A549 (cell line): Measurements from ENCODE around the gene RAP2A. TPM values are rescaled to one million over a fixed set of nuclear protein-coding genes. Genes with fewer than 3 reads are reported as not detected.

Experiments
- ATAC-seq, 2 experiments: fragments of 200-7000 bp in 1 of 2; fragments of >200 bp in 1 of 2; cut with Nextera tagmentation in 1 of 2; cut with Tn5 transposase in 1 of 2; 3 replicates each; pipeline versions ENCODE4 v1.8.0 to v1.9.1; 2018 to 2020; ENCODE audit warnings: mild to moderate bottlenecking in 1 of 2, moderate library complexity in 1 of 2
- CTCF ChIA-PET: fragments of 300-600 bp; sonication (Branson Sonifier 250); formaldehyde crosslinking; extraction: SDS; loops from one replicate; lab custom pipeline; 2021; ENCODE audit warnings: antibody characterized with exemption, inconsistent platforms; lab: Yijun Ruan, JAX
- POLR2A ChIA-PET: fragments of 350-600 bp; formaldehyde crosslinking; extraction: SDS; loops from one replicate; lab custom pipeline; 2021; ENCODE audit warnings: antibody characterized with exemption, inconsistent platforms; lab: Yijun Ruan, JAX
- DNase-seq, 2 experiments: peaks; one replicate each; pipeline versions ENCODE4 v3.0.0 to v3.0.0-alpha.2; 2011 to 2016; ENCODE audit warnings: low read depth in 1 of 2, low spot score in 1 of 2
- FAIRE-seq: peaks from 2 replicates; lab custom pipeline; 2011; peaks lifted over from hg19 to GRCh38; lab: Jason Lieb, UNC
- H3K27ac ChIP-seq, 2 experiments: fragments of >200 bp; sonication (Bioruptor Twin); formaldehyde crosslinking; 3 replicates each; pipeline ENCODE4 v1.5.1; 2016 to 2017
- H3K4me1 ChIP-seq: fragments of >200 bp; sonication (Bioruptor Twin); formaldehyde crosslinking; 3 replicates; pipeline ENCODE4 v1.6.1; 2016
- H3K4me2 ChIP-seq: fragments of >200 bp; sonication (Bioruptor Twin); formaldehyde crosslinking; 3 replicates; pipeline ENCODE4 v1.6.1; 2016
- H3K4me3 ChIP-seq: fragments of >200 bp; sonication (Bioruptor Twin); formaldehyde crosslinking; 3 replicates; pipeline ENCODE4 v1.5.1; 2016
- H3K9me3 ChIP-seq: fragments of >200 bp; sonication (Bioruptor Twin); formaldehyde crosslinking; 3 replicates; pipeline ENCODE4 v1.6.1; 2016
- CEBPB ChIP-seq, 2 experiments: fragments of >200 bp in 1 of 2; sonication (Bioruptor Twin) in 1 of 2; formaldehyde crosslinking in 1 of 2; IDR thresholded peaks; 2 replicates each; pipeline ENCODE4 v1.6.1; 2012 to 2016
- CHD2 ChIP-seq: fragments of 150-350 bp; IDR thresholded peaks from 2 replicates; pipeline ENCODE4 v1.6.1; 2014; ENCODE audit warnings: low read length; ENCODE audit not compliant: partially characterized antibody
- CHD4 ChIP-seq: fragments of 200-600 bp; sonication (generic); IDR thresholded peaks from 2 replicates; pipeline ENCODE4 v1.6.1; 2016; ENCODE audit warnings: antibody characterized with exemption, mild to moderate bottlenecking, borderline replicate concordance
- CTCF ChIP-seq: fragments of >200 bp; sonication (Bioruptor Twin); formaldehyde crosslinking; IDR thresholded peaks from 3 replicates; pipeline ENCODE4 v1.5.1; 2016
- EHF ChIP-seq: fragments of 250-450 bp; sonication (Bioruptor Pico); IDR thresholded peaks from 2 replicates; pipeline ENCODE4 v1.5.0; 2020; ENCODE audit warnings: mild to moderate bottlenecking
- ELK1 ChIP-seq: fragments of 150-350 bp; IDR thresholded peaks from 2 replicates; pipeline ENCODE4 v1.6.1; 2014; ENCODE audit warnings: low read depth, mild to moderate bottlenecking, low read length
- FOSB ChIP-seq: fragments of 250-450 bp; sonication (Bioruptor Pico); IDR thresholded peaks from 2 replicates; pipeline ENCODE4 v1.5.0; 2020; ENCODE audit warnings: mild to moderate bottlenecking, moderate library complexity
- HDAC2 ChIP-seq: fragments of 200-600 bp; sonication (generic); IDR thresholded peaks from 2 replicates; pipeline ENCODE4 v1.6.1; 2016
- HES2 ChIP-seq: fragments of >200 bp; sonication (Bioruptor Twin); formaldehyde crosslinking; IDR thresholded peaks from 2 replicates; pipeline ENCODE4 v1.6.1; 2016
- HOXB13 ChIP-seq: fragments of 250-450 bp; sonication (Bioruptor Pico); IDR thresholded peaks from 2 replicates; pipeline ENCODE4 v1.5.0; 2020; ENCODE audit warnings: low read depth, mild to moderate bottlenecking, moderate library complexity
- JUNB ChIP-seq: fragments of >200 bp; sonication (Bioruptor Twin); formaldehyde crosslinking; IDR thresholded peaks from 2 replicates; pipeline ENCODE4 v1.6.1; 2016
- MAZ ChIP-seq: fragments of 150-350 bp; IDR thresholded peaks from 2 replicates; pipeline ENCODE4 v1.6.1; 2014; ENCODE audit warnings: antibody characterized with exemption, low read depth, low read length, borderline replicate concordance
- NFE2L2 ChIP-seq: fragments of 150-350 bp; conservative IDR thresholded peaks from 2 replicates; pipeline ENCODE4 v1.6.1; 2014; ENCODE audit warnings: low read length
- NR3C1 ChIP-seq: fragments of >200 bp; sonication (Bioruptor Twin); formaldehyde crosslinking; IDR thresholded peaks from 3 replicates; pipeline ENCODE4 v1.6.1; 2017
- RFX5 ChIP-seq: fragments of 450-650 bp; IDR thresholded peaks from 2 replicates; pipeline ENCODE4 v1.7.1; 2014; ENCODE audit warnings: antibody characterized with exemption, mild to moderate bottlenecking, moderate library complexity
- SMC3 ChIP-seq: fragments of >200 bp; sonication (Bioruptor Twin); formaldehyde crosslinking; IDR thresholded peaks from 3 replicates; pipeline ENCODE4 v1.6.1; 2018; ENCODE audit warnings: inconsistent platforms
- SREBF2 ChIP-seq: fragments of 450-650 bp; IDR thresholded peaks from 2 replicates; pipeline ENCODE4 v1.6.1; 2014; ENCODE audit warnings: mild to moderate bottlenecking, moderate library complexity
- TFCP2L1 ChIP-seq: fragments of 250-450 bp; sonication (Bioruptor Pico); IDR thresholded peaks from 2 replicates; pipeline ENCODE4 v1.5.0; 2021; ENCODE audit warnings: mild to moderate bottlenecking
- TP53 ChIP-seq: fragments of 250-450 bp; sonication (Bioruptor Pico); IDR thresholded peaks from 2 replicates; pipeline ENCODE4 v1.5.0; 2021; ENCODE audit warnings: mild to moderate bottlenecking, moderate library complexity
- ZFP36 ChIP-seq: fragments of 450-650 bp; IDR thresholded peaks from 2 replicates; pipeline ENCODE4 v1.6.1; 2014; ENCODE audit warnings: borderline replicate concordance; ENCODE audit not compliant: partially characterized antibody
- WGBS: methylation state at CpG from one replicate; pipeline ENCODE4 v1.1.6; 2017; ENCODE audit errors: missing lambda C conversion rate; 5-methylcytosine and 5-hydroxymethylcytosine counted together
- polyA plus RNA-seq, 4 experiments: library from polyadenylated mRNA; depleted of rRNA in 3 of 4; stranded (reverse); fragments of >200 nt; fragmentation: RNase III in 1 of 4; extraction: RNeasy Plus Mini Kit Qiagen cat#74134 plus additional on column Dnase treatment in 1 of 4; gene quantifications; 2 replicates in 3 of 4; 3 replicates in 1 of 4; pipeline ENCODE4 v1.2.3, GENCODE V29; 2011 to 2017

Gene RAP2A
- polyA plus RNA-seq, 2 of the 4 experiments (the other 2 are of a cell fraction), result 8.7 to 10.9 TPM

GRCh38 chr13:97456047-97456446, 22.1 kb downstream of the RAP2A start:
- DNase-seq (no peak), FAIRE-seq (no peak)
- CTCF ChIA-PET, result no interaction called here

GRCh38 chr13:97459215-97459777, 25.3 kb downstream of the RAP2A start:
- FAIRE-seq (no peak), ATAC-seq (no peak), DNase-seq (no peak)
- Histone ChIP-seq H3K27ac (no peak overlapping the region), H3K4me2 (no peak overlapping the region), H3K4me3 (no peak overlapping the region), H3K4me1 (no peaks in the 10 kb centered on the region), H3K9me3 (no peaks in the 10 kb centered on the region)
- POLR2A ChIA-PET, result no interaction called here
- CTCF ChIA-PET, result interaction anchor here (1.1 kb wide), 1 partner anchor 441 kb away, joined by 3 read pairs; no protein-coding TSS in a partner anchor
- TF ChIP-seq HOXB13 (CRISPR knock-in tag), result no peak
- TF ChIP-seq ELK1, result no peak
- TF ChIP-seq HES2, result no peak
- no peak for TF ChIP-seq JUNB
- TF ChIP-seq NFE2L2, result no peak
- TF ChIP-seq FOSB (CRISPR knock-in tag), result no peak
- TF ChIP-seq NR3C1, result no peak
- TF ChIP-seq CTCF, result no peak
- WGBS, result 88% methylated on average over 4 of the region's 4 CpGs

More at GRCh38 chr13:97456047-97456446, 22.1 kb downstream of the RAP2A start:
- no peak for ATAC-seq
- no peaks in the 10 kb centered on the region for H3K4me1 ChIP-seq
- POLR2A ChIA-PET, result no interaction called here
- 87% methylated on average over 3 of the region's 3 CpGs for WGBS
- no peak overlapping the region for H3K4me3 ChIP-seq
- no peak overlapping the region for H3K27ac ChIP-seq
- no peaks in the 10 kb centered on the region for H3K9me3 ChIP-seq
- TF ChIP-seq SMC3, result no peak
- no peak for TF ChIP-seq CHD2
- no peak for TF ChIP-seq CTCF
- TF ChIP-seq MAZ, result no peak
- TF ChIP-seq CHD4, result no peak
- no peak for TF ChIP-seq TP53 (CRISPR knock-in tag)
- TF ChIP-seq TFCP2L1 (CRISPR knock-in tag), result no peak
- TF ChIP-seq HDAC2, result no peak
- TF ChIP-seq SREBF2, result no peak
- TF ChIP-seq HOXB13 (CRISPR knock-in tag), result no peak
- no peak for TF ChIP-seq RFX5
- TF ChIP-seq EHF (CRISPR knock-in tag), result no peak
- no peak for TF ChIP-seq NR3C1
- TF ChIP-seq CEBPB (IDR thresholded peaks at IDR 0.05), result no peak
- TF ChIP-seq ZFP36, result no peak
- TF ChIP-seq, all 56 proteins: peak for 0
- no peak overlapping the region for H3K4me2 ChIP-seq
